Nephron (organoid): ENCODE data around the gene BMPER.

ENCODE experiments used
- H3K27ac Mint-ChIP-seq, 3 experiments: 2 replicates each; pipeline ENCODE4 v1.8.0; 2020; ENCODE audit warnings: mixed read lengths in 3 of 3, mild to moderate bottlenecking in 2 of 3, moderate library complexity in 1 of 3
- H3K27me3 Mint-ChIP-seq: 2 replicates; pipeline ENCODE4 v1.8.0; 2021; ENCODE audit warnings: low read depth, mild to moderate bottlenecking, moderate library complexity, mixed read lengths
- H3K36me3 Mint-ChIP-seq: 2 replicates; pipeline ENCODE4 v1.8.0; 2020; ENCODE audit warnings: low read depth, mixed read lengths
- H3K4me1 Mint-ChIP-seq: 2 replicates; pipeline ENCODE4 v1.8.0; 2020; ENCODE audit warnings: mixed read lengths
- H3K4me3 Mint-ChIP-seq, 3 experiments: 2 replicates each; pipeline ENCODE4 v1.8.0; 2020; ENCODE audit warnings: mild to moderate bottlenecking in 3 of 3, mixed read lengths in 3 of 3, moderate library complexity in 2 of 3
- H3K9me3 Mint-ChIP-seq: 2 replicates; pipeline ENCODE4 v1.8.0; 2020; ENCODE audit warnings: mixed read lengths
- TF ChIP-seq, protein P1 (sequence below), 3 experiments: fragments of 200-600 bp; sonication (generic); IDR thresholded peaks; one replicate each; pipeline ENCODE4 v1.5.0; 2021; ENCODE audit warnings: antibody characterized with exemption in 3 of 3; ENCODE audit not compliant: unreplicated experiment in 3 of 3

Gene BMPER

DNA sequence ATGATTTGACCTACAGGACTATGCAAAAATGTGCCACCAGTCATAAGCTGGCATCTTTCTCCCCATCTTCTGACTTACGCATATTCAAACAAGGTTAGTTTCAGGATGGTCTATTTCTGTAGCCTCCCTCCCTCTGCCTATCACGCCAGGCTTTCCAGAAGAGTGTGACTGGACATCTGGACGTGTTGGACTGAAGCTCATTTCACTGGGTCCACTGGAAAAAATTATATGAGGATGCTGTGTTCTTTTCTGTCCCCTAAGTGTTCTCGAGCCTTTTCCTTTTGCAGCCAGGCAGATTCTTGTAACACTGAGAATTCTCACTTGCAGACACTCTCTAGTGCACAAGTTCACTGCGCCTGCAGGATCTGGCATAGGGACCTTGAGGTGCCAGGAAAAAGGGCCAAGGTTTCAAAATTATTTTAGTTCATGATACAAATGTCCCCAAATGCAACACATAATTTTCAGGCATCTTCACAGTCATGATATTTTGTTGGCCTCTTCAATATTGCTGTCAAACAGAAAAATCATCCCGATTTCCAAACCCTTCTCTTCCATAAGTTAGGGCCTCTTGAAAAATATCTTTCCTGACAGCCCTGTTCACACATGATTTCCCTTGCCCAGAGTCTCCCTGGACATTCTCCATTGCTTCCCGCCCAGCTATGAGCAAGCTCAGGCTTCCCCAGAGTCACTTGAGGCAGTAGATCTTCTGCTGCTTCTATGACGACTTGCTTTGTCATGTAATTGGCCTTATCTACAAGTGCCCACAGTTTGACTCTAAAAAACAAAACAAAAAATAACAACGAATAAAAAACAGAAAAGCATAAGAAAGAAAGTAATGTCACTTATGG, 170.4 kb downstream of the BMPER start:
- TF ChIP-seq, protein P1, sequence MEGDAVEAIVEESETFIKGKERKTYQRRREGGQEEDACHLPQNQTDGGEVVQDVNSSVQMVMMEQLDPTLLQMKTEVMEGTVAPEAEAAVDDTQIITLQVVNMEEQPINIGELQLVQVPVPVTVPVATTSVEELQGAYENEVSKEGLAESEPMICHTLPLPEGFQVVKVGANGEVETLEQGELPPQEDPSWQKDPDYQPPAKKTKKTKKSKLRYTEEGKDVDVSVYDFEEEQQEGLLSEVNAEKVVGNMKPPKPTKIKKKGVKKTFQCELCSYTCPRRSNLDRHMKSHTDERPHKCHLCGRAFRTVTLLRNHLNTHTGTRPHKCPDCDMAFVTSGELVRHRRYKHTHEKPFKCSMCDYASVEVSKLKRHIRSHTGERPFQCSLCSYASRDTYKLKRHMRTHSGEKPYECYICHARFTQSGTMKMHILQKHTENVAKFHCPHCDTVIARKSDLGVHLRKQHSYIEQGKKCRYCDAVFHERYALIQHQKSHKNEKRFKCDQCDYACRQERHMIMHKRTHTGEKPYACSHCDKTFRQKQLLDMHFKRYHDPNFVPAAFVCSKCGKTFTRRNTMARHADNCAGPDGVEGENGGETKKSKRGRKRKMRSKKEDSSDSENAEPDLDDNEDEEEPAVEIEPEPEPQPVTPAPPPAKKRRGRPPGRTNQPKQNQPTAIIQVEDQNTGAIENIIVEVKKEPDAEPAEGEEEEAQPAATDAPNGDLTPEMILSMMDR (IDR thresholded peaks at IDR 0.05; ENCODE audit: unreplicated experiment in 3 of 3), result no peak
- H3K27me3 Mint-ChIP-seq, result peaks cover 4% of the 10 kb centered on the region

DNA sequence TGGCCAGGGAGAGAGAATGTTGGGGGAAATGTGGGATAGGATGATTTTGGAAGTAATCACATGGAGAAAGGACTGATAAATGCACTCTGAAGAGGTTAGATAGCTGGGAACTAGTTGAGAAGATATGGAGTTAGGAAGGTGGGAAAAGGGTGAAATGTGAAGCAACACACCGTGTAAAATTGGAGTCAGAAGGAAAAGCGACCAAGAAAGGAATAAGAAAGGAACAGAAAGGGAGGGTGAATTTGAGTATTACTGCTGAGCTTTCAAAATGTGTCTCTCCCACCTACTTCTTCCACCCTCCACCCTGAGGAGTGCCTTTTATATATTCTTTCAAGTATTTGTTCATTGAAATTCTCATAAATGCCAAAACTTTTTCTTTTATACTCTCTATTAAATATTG, 171.8 kb downstream of the BMPER start:
- no peaks in the 10 kb centered on the region for H3K9me3 Mint-ChIP-seq
- H3K27ac Mint-ChIP-seq, result no peak overlapping the region
- TF ChIP-seq, protein P1 (IDR thresholded peaks at IDR 0.05; ENCODE audit: unreplicated experiment in 3 of 3), result no peak
- peaks cover 4% of the 10 kb centered on the region for H3K27me3 Mint-ChIP-seq
- no peak overlapping the region for H3K4me3 Mint-ChIP-seq
- peaks cover 21% of the 10 kb centered on the region for H3K4me1 Mint-ChIP-seq
- peaks cover 16% of the 10 kb centered on the region for H3K36me3 Mint-ChIP-seq

More for the DNA sequence above, 170.4 kb downstream of the BMPER start:
- Mint-ChIP-seq H3K4me1 (peaks cover 29% of the 10 kb centered on the region), H3K9me3 (peaks cover 3% of the 10 kb centered on the region), H3K36me3 (peaks cover 15% of the 10 kb centered on the region), H3K4me3 (no peak overlapping the region), H3K27ac (peak overlapping the region in 2 of 3 experiments; percentile 35 to 71)

DNA sequence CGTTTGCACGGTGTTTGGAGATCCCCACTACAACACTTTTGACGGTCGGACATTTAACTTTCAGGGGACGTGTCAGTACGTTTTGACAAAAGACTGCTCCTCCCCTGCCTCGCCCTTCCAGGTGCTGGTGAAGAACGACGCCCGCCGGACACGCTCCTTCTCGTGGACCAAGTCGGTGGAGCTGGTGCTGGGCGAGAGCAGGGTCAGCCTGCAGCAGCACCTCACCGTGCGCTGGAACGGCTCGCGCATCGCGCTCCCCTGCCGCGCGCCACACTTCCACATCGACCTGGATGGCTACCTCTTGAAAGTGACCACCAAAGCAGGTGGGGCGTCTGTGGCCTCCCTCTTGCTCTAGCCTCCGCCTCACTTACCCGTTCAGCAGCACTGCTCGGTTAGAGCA, 173.5 kb downstream of the BMPER start:
- no peaks in the 10 kb centered on the region for H3K9me3 Mint-ChIP-seq
- no peak overlapping the region for H3K27ac Mint-ChIP-seq
- peaks cover 16% of the 10 kb centered on the region for H3K36me3 Mint-ChIP-seq
- H3K27me3 Mint-ChIP-seq, result peaks cover under 1% of the 10 kb centered on the region
- TF ChIP-seq, protein P1 (IDR thresholded peaks at IDR 0.05; ENCODE audit: unreplicated experiment in 3 of 3), result no peak
- H3K4me1 Mint-ChIP-seq, result peaks cover 17% of the 10 kb centered on the region
- H3K4me3 Mint-ChIP-seq, result no peak overlapping the region

- Mint-ChIP-seq H3K4me3 (no peak overlapping the region), H3K9me3 (no peaks in the 10 kb centered on the region), H3K27ac (no peak overlapping the region), H3K4me1 (peaks cover 10% of the 10 kb centered on the region), H3K27me3 (no peaks in the 10 kb centered on the region), H3K36me3 (peaks cover 17% of the 10 kb centered on the region)
- TF ChIP-seq, protein P1 (IDR thresholded peaks at IDR 0.05; ENCODE audit: unreplicated experiment in 3 of 3), result no peak
Measured at GRCh38 chr7:34080513-34080912, 175.2 kb downstream of the BMPER start.

DNA sequence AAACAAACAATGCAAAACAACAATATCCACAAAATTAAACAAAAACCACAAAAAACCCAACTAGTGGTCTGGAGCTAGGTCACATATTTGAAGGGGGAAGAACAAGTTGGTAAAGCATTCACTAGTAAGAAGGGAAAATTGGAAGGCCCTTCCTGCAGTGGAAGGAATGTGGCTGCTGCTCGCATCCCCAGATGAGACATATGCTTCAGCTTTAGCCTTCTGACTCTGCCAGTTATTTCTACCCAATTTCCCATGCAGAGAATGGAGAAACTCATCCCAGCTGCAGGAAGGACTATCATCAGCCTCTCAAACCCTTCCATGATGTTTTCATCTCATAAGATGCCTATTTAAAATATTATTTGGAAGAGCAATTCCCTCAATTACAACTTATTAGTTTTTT, 176.6 kb downstream of the BMPER start:
- Mint-ChIP-seq H3K9me3 (no peaks in the 10 kb centered on the region), H3K4me1 (no peaks in the 10 kb centered on the region), H3K36me3 (peaks cover 15% of the 10 kb centered on the region), H3K27me3 (no peaks in the 10 kb centered on the region), H3K27ac (no peak overlapping the region), H3K4me3 (no peak overlapping the region)
- TF ChIP-seq, protein P1 (IDR thresholded peaks at IDR 0.05; ENCODE audit: unreplicated experiment in 3 of 3), result no peak

DNA sequence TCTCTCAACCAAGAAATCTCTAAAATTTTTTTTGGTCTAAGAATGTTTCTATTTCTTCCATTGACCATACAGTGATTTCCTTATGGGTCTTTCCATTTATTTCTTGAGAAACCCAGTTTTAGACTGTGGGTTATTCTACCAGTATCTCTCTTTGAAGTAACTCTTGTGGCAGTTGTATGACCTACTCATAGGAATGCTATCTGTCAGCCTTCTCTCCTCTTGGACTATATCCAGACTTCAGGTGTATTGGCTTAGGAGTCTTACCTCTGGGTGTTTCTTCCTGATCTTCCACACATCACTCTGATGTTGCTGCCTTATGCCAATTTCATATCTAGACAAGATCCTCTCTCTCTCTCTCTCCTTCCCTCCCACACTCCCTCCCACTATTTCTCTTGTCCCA, 178.1 kb downstream of the BMPER start:
- no peaks in the 10 kb centered on the region for H3K9me3 Mint-ChIP-seq
- H3K4me3 Mint-ChIP-seq, result no peak overlapping the region
- no peak overlapping the region for H3K27ac Mint-ChIP-seq
- TF ChIP-seq, protein P1 (IDR thresholded peaks at IDR 0.05; ENCODE audit: unreplicated experiment in 3 of 3), result no peak
- no peaks in the 10 kb centered on the region for H3K27me3 Mint-ChIP-seq
- peaks cover 15% of the 10 kb centered on the region for H3K36me3 Mint-ChIP-seq
- no peaks in the 10 kb centered on the region for H3K4me1 Mint-ChIP-seq
